ENCODE results near the gene KISS1.

DNA sequence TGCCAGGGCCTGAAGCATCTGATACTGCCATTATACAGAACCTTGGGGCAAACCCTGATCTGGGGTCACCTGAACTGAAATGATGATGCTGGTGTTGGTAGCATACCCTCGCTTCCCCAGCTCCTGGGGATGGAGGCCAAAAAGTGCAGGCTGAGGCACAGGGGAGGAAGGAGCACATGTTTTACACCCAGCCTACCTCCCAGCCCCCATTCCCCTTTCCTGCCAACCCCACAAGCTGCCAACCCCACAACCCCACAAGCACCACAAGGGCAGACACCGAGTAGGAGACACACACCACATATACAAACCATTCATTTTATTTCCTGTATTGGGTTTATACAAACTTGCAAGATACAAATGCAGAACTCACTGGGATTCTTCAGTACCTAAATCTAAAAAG is 22.3 kb upstream of the KISS1 start:
- TF ChIP-seq, protein P1, sequence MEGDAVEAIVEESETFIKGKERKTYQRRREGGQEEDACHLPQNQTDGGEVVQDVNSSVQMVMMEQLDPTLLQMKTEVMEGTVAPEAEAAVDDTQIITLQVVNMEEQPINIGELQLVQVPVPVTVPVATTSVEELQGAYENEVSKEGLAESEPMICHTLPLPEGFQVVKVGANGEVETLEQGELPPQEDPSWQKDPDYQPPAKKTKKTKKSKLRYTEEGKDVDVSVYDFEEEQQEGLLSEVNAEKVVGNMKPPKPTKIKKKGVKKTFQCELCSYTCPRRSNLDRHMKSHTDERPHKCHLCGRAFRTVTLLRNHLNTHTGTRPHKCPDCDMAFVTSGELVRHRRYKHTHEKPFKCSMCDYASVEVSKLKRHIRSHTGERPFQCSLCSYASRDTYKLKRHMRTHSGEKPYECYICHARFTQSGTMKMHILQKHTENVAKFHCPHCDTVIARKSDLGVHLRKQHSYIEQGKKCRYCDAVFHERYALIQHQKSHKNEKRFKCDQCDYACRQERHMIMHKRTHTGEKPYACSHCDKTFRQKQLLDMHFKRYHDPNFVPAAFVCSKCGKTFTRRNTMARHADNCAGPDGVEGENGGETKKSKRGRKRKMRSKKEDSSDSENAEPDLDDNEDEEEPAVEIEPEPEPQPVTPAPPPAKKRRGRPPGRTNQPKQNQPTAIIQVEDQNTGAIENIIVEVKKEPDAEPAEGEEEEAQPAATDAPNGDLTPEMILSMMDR (IDR thresholded peaks at IDR 0.05) = no peak
- TF ChIP-seq POLR2A (IDR thresholded peaks at IDR 0.05) = no peak

Measured in body of pancreas (tissue), 4 donors.